WERI-Rb-1 (cell line): ENCODE results near the gene SLC35C1.

ENCODE experiments used
- DNase-seq: peaks from one replicate; pipeline ENCODE4 v3.0.0-alpha.2; 2020
- H3K27ac ChIP-seq: fragments of 250-450 bp; sonication (Bioruptor Pico); 2 replicates; pipeline ENCODE4 v1.5.1; 2020; ENCODE audit warnings: mild to moderate bottlenecking, moderate library complexity
- H3K27me3 ChIP-seq: fragments of 250-450 bp; sonication (Bioruptor Pico); 2 replicates; pipeline ENCODE4 v1.5.1; 2021; ENCODE audit warnings: mild to moderate bottlenecking, low read depth, moderate library complexity; ENCODE audit not compliant: insufficient read depth, severe bottlenecking
- H3K36me3 ChIP-seq: fragments of 250-450 bp; sonication (Bioruptor Pico); 2 replicates; pipeline ENCODE4 v1.5.1; 2020; ENCODE audit warnings: mild to moderate bottlenecking, moderate library complexity
- H3K4me3 ChIP-seq: 2 replicates; pipeline ENCODE4 v1.5.1; 2011; ENCODE audit warnings: low read depth, mild to moderate bottlenecking, control low read depth, low read length
- H3K9me3 ChIP-seq: fragments of 250-450 bp; sonication (Bioruptor Pico); 2 replicates; pipeline ENCODE4 v1.5.1; 2021; ENCODE audit warnings: mild to moderate bottlenecking, moderate library complexity; ENCODE audit not compliant: severe bottlenecking
- CTCF ChIP-seq: IDR thresholded peaks from 2 replicates; pipeline ENCODE4 v1.5.1; 2011; ENCODE audit warnings: low read depth, mild to moderate bottlenecking, control low read depth, inconsistent platforms, low read length

Gene SLC35C1

GRCh38 chr11:45853332-45854219 is 48.6 kb downstream of the SLC35C1 start:
- no peak for DNase-seq
- Histone ChIP-seq H3K27ac (no peak overlapping the region), H3K4me3 (no peak overlapping the region), H3K36me3 (peaks cover 8% of the 10 kb centered on the region), H3K9me3 (no peaks in the 10 kb centered on the region), H3K27me3 (no peaks in the 10 kb centered on the region)
- TF ChIP-seq CTCF, result no peak

GRCh38 chr11:45855308-45855707 is 50.4 kb downstream of the SLC35C1 start:
- peaks cover 15% of the 10 kb centered on the region for H3K36me3 ChIP-seq
- DNase-seq, result no peak
- no peak overlapping the region for H3K4me3 ChIP-seq
- no peak for TF ChIP-seq CTCF
- H3K27ac ChIP-seq, result no peak overlapping the region
- no peaks in the 10 kb centered on the region for H3K9me3 ChIP-seq
- H3K27me3 ChIP-seq, result no peaks in the 10 kb centered on the region

GRCh38 chr11:45856044-45856468 is 51.1 kb downstream of the SLC35C1 start:
- no peak overlapping the region for H3K4me3 ChIP-seq
- peaks cover 21% of the 10 kb centered on the region for H3K36me3 ChIP-seq
- no peaks in the 10 kb centered on the region for H3K27me3 ChIP-seq
- no peak for DNase-seq
- H3K27ac ChIP-seq, result no peak overlapping the region
- H3K9me3 ChIP-seq, result no peaks in the 10 kb centered on the region
- no peak for TF ChIP-seq CTCF

- no peak for DNase-seq
- Histone ChIP-seq H3K36me3 (peaks cover 24% of the 10 kb centered on the region), H3K4me3 (no peak overlapping the region)
Measured at GRCh38 chr11:45857961-45858474, 53.1 kb downstream of the SLC35C1 start.

GRCh38 chr11:45858751-45859398 is 53.9 kb downstream of the SLC35C1 start:
- Histone ChIP-seq H3K4me3 (no peak overlapping the region), H3K9me3 (no peaks in the 10 kb centered on the region), H3K27ac (no peak overlapping the region), H3K27me3 (no peaks in the 10 kb centered on the region), H3K36me3 (peaks cover 32% of the 10 kb centered on the region)
- DNase-seq, result no peak
- TF ChIP-seq CTCF, result no peak

More at GRCh38 chr11:45857961-45858474, 53.1 kb downstream of the SLC35C1 start:
- Histone ChIP-seq H3K27ac (no peak overlapping the region), H3K9me3 (no peaks in the 10 kb centered on the region), H3K27me3 (no peaks in the 10 kb centered on the region)
- no peak for TF ChIP-seq CTCF
